Tibial artery (tissue), 4 donors: ENCODE results near the gene LRRC31.

Source experiments
- DNase-seq, 2 donors: peaks; one replicate each; pipeline ENCODE4 v3.0.0-alpha.2; 2019
- H3K27ac ChIP-seq, 2 donors: fragments of 200-600 bp; sonication (generic) in 1 of 2; 1 replicate in 1 of 2; 2 replicates in 1 of 2; pipeline ENCODE4 v1.5.1; 2018 to 2019; ENCODE audit warnings: mild to moderate bottlenecking in 1 of 2
- H3K27me3 ChIP-seq, 2 donors: fragments of 200-600 bp; sonication (generic) in 1 of 2; one replicate each; pipeline versions ENCODE4 v1.5.1 to v1.6.0; 2016 to 2019
- H3K36me3 ChIP-seq, 3 donors: fragments of 200-600 bp; sonication (generic) in 2 of 3; one replicate each; pipeline ENCODE4 v1.5.1; 2016 to 2019; ENCODE audit warnings: mild to moderate bottlenecking in 2 of 3
- H3K4me1 ChIP-seq, 4 donors: fragments of 200-600 bp; sonication (generic) in 2 of 4; 1 replicate in 3 of 4; 2 replicates in 1 of 4; pipeline ENCODE4 v1.5.1; 2016 to 2019
- H3K4me3 ChIP-seq, 2 donors: fragments of 200-600 bp; sonication (generic) in 1 of 2; 1 replicate in 1 of 2; 2 replicates in 1 of 2; pipeline ENCODE4 v1.5.1; 2018 to 2019; ENCODE audit warnings: mild to moderate bottlenecking in 2 of 2
- H3K9me3 ChIP-seq, 3 donors: fragments of 200-600 bp; sonication (generic) in 1 of 3; one replicate each; pipeline ENCODE4 v1.5.1; 2016 to 2019
- CTCF ChIP-seq, 2 experiments: fragments of 200-600 bp in 1 of 2; fragments of 450-650 bp in 1 of 2; IDR thresholded peaks; one replicate each; pipeline ENCODE4 v1.5.1; 2017 to 2019; ENCODE audit warnings: antibody characterized with exemption in 2 of 2, mild to moderate bottlenecking in 1 of 2, moderate library complexity in 1 of 2
- intact Hi-C: fragments of 100-400 bp; cut with DNase I; formaldehyde crosslinking; loops from one replicate; pipeline ENCODE4 v1.15.0; 2023; ENCODE audit warnings: low total_unique reads

LRRC31 gene

DNA sequence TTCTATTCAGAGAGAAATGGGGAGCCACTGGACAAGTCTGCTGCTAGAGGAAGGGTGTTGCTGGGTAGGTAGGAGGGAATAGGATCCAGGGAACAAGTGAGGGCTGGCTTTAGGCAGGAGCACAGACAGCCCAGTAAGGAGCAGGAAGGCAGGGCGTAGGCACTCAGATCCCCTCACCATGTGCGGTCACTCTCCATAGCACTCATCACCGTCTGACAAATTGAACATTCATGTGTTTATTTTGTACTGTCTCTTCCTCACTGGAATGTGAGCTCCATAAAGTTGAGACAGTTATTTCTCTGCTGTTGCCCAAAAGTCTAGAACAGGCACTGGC lies 32.8 kb downstream of the LRRC31 start:
- H3K9me3 ChIP-seq: no peaks in the 10 kb centered on the region
- no peak overlapping the region for H3K27ac ChIP-seq
- DNase-seq: no peak
- H3K4me1 ChIP-seq: no peaks in the 10 kb centered on the region
- no peaks in the 10 kb centered on the region for H3K27me3 ChIP-seq
- no peak overlapping the region for H3K4me3 ChIP-seq
- intact Hi-C loops: no loop called here
- TF ChIP-seq CTCF (IDR thresholded peaks at IDR 0.05): no peak
- H3K36me3 ChIP-seq: no peaks in the 10 kb centered on the region

GRCh38 chr3:169836078-169836941 lies 33.4 kb downstream of the LRRC31 start:
- no peak for TF ChIP-seq CTCF (IDR thresholded peaks at IDR 0.05)
- H3K4me3 ChIP-seq: no peak overlapping the region
- H3K4me1 ChIP-seq: no peaks in the 10 kb centered on the region
- intact Hi-C loops: no loop called here
- no peak overlapping the region for H3K27ac ChIP-seq
- DNase-seq: no peak
- no peaks in the 10 kb centered on the region for H3K36me3 ChIP-seq
- H3K9me3 ChIP-seq: no peaks in the 10 kb centered on the region
- no peaks in the 10 kb centered on the region for H3K27me3 ChIP-seq

DNA sequence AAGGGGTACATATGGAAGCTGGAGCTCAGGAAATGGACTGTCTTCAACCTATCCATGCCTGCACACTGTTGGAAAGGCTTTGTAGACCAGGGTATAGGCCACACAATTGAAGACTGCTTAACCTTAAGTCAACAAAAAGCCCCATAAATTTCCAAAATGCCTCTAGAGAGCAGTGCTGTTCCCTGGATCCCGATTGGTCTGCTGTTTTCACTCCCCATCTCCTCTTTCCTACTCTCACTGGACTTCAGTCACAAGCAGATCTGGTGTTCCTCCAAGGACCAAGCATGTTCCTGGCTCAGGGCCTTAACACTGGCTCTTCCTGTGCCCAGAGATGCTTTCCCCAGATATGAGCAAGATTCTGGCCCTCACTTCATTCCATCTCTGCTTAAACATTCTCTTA lies 34.2 kb downstream of the LRRC31 start:
- Histone ChIP-seq H3K27me3 (no peaks in the 10 kb centered on the region), H3K27ac (no peak overlapping the region), H3K4me1 (no peaks in the 10 kb centered on the region), H3K4me3 (no peak overlapping the region), H3K36me3 (no peaks in the 10 kb centered on the region), H3K9me3 (no peaks in the 10 kb centered on the region)
- DNase-seq: no peak
- intact Hi-C loops: no loop called here
- TF ChIP-seq CTCF (IDR thresholded peaks at IDR 0.05): no peak

DNA sequence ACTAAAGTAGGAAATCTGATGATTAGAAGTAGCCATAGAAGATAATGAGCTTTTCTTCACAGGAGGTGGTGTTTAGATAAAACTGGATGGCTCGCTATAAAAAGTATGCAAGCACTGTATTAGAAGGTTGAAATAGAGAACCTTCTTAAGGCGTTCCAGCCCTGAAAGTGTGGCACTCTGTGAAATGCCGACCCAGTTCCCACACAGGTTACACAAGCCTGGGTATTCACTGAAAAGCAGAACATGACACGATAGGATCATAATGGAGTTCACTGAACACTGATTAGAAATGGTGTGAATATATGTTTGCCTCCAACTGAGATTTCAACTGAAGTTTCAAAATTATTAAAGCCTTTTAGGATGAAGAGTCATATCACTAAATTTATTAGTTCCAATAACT lies 42.0 kb downstream of the LRRC31 start:
- Histone ChIP-seq H3K27ac (no peak overlapping the region), H3K9me3 (no peaks in the 10 kb centered on the region), H3K4me3 (no peak overlapping the region), H3K4me1 (no peaks in the 10 kb centered on the region), H3K27me3 (no peaks in the 10 kb centered on the region), H3K36me3 (no peaks in the 10 kb centered on the region)
- intact Hi-C loops: no loop called here
- TF ChIP-seq CTCF (IDR thresholded peaks at IDR 0.05): no peak
- no peak for DNase-seq

- Histone ChIP-seq H3K27ac (no peak overlapping the region), H3K27me3 (no peaks in the 10 kb centered on the region), H3K4me1 (no peaks in the 10 kb centered on the region), H3K4me3 (no peak overlapping the region), H3K36me3 (no peaks in the 10 kb centered on the region), H3K9me3 (no peaks in the 10 kb centered on the region)
- DNase-seq: no peak
- intact Hi-C loops: no loop called here
- no peak for TF ChIP-seq CTCF (IDR thresholded peaks at IDR 0.05)
These were observed 44.4 kb downstream of the LRRC31 start for GRCh38 chr3:169825316-169825715.
